ENCODE results near the gene BCLAF1.

DNA sequence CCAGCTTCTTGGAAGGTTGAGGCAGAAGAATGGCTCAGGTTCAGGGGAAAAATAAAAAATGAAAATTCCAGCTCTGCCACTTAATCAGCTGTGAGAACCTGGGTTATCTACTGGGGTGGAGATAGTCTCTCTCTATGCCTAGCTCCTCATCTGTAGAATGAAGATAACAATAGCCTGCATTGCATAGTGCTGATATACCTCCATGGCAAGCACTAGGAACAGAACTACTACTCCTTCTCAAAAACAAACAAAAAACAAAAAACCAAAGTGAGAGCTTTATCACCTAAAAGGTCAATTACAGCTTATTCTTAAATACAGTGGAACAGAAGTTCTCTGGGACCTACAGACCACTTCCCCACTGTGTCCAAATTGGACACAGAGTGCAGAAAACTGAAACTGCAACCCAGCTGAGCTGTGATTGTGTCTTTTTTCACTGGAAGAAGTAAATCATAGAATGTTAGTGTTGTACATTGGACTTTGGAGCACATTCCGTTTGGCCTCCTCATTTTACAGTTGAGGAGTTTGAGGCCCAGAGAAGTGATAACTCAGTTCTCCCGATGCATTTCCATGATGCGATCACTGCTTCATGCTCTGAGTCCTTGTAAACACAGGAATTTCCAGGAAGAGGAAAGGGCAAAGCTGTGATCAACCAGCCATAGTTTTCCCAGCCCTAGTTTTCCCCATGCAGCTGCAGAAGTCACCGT lies 62.8 kb downstream of the BCLAF1 start:
- TF ChIP-seq, protein P1, sequence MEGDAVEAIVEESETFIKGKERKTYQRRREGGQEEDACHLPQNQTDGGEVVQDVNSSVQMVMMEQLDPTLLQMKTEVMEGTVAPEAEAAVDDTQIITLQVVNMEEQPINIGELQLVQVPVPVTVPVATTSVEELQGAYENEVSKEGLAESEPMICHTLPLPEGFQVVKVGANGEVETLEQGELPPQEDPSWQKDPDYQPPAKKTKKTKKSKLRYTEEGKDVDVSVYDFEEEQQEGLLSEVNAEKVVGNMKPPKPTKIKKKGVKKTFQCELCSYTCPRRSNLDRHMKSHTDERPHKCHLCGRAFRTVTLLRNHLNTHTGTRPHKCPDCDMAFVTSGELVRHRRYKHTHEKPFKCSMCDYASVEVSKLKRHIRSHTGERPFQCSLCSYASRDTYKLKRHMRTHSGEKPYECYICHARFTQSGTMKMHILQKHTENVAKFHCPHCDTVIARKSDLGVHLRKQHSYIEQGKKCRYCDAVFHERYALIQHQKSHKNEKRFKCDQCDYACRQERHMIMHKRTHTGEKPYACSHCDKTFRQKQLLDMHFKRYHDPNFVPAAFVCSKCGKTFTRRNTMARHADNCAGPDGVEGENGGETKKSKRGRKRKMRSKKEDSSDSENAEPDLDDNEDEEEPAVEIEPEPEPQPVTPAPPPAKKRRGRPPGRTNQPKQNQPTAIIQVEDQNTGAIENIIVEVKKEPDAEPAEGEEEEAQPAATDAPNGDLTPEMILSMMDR (IDR thresholded peaks at IDR 0.05), result no peak
- no peak for TF ChIP-seq POLR2A (IDR thresholded peaks at IDR 0.05)

All from body of pancreas (tissue), 4 donors.